AG09309 (cell line): ENCODE data around the gene JAK1.
A peak's percentile ranks its signal among the peaks of the same experiment; 100 is the strongest.

Experiments
- DNase-seq: peaks from one replicate; pipeline ENCODE4 v3.0.0-alpha.2; 2010; ENCODE audit warnings: low read depth
- H3K4me3 ChIP-seq: 2 replicates; pipeline ENCODE4 v1.5.1; 2011; ENCODE audit warnings: mild to moderate bottlenecking, low read depth, low read length, moderate library complexity; ENCODE audit not compliant: control insufficient read depth
- TF ChIP-seq, protein P1 (sequence below): IDR thresholded peaks from 2 replicates; pipeline ENCODE4 v1.5.1; 2011; ENCODE audit warnings: mild to moderate bottlenecking, low read depth, low read length, inconsistent platforms; ENCODE audit not compliant: insufficient read depth, control insufficient read depth; ENCODE audit errors: missing control alignments

JAK1 gene

DNA sequence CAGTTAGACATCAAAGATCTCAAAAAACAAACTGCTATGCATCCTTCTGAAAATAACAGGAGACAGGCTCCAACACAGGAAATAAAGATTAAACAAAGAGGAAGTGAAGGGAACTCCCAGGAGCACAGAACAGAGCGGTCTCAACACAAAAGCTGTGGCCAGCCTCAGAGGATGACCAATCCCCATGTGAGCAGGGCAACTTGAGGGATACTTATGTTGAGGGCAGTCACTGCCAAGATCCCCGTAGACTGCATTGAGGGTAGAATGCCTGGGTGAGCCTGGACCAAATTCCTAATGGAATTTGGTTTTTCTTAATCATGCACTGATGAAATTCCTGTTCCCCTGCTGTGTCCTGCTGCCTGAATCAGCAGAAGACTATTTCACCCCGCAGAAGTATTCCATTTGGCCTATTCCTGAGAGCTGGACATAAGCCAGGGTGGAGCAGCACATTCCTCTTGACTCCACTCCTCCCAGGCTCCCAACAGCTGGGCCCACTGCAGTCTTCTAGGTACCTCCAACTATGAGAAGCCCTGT is 49.0 kb downstream of the JAK1 start:
- peak; percentile 99 for DNase-seq
- no peak overlapping the region for H3K4me3 ChIP-seq
- TF ChIP-seq, protein P1, sequence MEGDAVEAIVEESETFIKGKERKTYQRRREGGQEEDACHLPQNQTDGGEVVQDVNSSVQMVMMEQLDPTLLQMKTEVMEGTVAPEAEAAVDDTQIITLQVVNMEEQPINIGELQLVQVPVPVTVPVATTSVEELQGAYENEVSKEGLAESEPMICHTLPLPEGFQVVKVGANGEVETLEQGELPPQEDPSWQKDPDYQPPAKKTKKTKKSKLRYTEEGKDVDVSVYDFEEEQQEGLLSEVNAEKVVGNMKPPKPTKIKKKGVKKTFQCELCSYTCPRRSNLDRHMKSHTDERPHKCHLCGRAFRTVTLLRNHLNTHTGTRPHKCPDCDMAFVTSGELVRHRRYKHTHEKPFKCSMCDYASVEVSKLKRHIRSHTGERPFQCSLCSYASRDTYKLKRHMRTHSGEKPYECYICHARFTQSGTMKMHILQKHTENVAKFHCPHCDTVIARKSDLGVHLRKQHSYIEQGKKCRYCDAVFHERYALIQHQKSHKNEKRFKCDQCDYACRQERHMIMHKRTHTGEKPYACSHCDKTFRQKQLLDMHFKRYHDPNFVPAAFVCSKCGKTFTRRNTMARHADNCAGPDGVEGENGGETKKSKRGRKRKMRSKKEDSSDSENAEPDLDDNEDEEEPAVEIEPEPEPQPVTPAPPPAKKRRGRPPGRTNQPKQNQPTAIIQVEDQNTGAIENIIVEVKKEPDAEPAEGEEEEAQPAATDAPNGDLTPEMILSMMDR, result no peak

DNA sequence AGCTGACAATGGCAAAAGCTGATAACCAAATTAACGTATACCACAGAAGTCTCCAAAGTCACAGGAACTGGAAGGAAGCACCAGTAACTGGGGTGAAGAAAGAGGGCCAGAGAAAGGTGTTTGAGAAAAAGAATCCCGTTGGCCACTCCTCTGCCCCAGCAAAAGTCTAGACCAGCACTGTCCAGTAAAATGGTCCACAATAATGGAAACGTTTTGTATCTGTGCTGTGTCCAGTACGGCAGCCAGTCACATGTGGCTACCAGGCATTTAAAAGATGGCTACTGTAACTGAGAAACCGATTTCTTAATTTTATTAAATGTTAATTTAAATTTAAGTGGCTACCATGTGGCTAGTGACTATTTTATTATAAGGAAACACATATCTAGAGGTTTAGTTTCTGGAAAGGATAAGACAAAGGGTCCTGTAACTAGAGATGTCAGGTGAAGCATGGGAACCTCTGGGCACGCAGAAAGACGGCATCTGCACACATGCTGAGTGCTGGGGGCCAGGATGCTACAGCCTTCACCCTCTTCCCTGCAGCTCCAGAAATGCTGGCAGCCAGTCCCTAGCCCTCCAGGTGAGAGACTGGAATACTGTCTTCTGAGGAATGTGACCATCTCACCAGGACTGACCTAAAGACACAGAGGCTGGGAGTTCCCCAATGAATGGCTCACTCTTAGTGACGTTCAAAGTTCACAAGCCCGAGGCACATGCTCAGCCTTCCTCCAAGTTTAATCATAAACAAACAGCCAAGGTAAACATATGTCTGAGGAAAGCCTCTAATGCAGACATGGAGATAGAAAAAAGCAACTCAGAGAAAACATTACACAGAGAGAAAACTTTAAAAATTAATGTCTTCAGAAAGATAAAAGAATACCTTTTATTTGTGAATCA is 50.7 kb downstream of the JAK1 start:
- no peak for DNase-seq
- TF ChIP-seq, protein P1, result no peak
- H3K4me3 ChIP-seq, result no peak overlapping the region

DNA sequence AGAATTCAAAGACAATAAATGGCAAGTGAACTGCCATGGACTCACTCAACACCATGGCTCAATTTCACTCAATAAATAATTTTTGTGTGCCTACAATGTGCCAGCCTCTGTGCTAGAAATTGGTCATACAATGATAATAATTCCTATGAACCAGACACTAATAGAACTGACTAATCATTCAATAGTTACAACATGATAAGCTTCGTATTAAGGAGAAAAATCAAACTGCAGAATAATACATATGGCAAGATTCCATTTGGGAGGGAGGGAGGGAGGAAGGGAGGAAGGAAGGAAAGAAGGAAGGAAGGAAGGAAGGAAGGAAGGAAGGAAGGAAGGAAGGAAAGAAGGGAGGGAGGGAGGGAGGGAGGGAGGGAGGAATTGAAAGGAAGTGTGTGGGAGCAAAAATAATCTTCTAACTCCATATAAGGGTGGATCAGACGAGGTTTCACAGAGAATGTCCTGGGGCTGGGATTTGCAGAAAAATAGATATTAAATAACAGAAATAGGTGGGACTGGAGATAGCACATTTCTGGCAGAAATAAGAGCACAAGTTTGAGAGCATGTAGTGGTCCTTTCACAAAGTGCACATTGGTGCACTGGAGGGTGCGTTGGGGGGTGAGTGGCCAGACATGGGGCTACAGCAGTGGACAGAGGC is 52.9 kb downstream of the JAK1 start:
- H3K4me3 ChIP-seq, result no peak overlapping the region
- DNase-seq, result no peak
- TF ChIP-seq, protein P1, result no peak

DNA sequence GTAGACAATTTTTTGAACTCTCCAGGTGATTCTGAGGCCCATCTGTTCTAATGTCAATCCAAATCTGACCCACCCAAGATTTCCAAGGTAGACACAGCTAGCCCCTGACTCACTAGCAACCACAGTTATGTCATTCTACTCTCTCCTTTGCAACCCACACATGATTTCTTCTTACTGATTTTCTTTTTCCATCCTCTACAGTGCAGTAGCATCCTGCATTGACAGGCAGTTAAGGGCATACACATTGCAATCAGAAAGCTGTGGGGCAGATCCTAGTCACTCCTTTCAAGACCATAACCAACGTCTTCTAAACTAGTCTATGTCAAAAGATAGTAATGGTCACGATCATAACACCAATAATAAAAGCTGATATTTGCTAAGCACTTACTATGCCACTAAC is 54.2 kb downstream of the JAK1 start:
- TF ChIP-seq, protein P1, result no peak

DNA sequence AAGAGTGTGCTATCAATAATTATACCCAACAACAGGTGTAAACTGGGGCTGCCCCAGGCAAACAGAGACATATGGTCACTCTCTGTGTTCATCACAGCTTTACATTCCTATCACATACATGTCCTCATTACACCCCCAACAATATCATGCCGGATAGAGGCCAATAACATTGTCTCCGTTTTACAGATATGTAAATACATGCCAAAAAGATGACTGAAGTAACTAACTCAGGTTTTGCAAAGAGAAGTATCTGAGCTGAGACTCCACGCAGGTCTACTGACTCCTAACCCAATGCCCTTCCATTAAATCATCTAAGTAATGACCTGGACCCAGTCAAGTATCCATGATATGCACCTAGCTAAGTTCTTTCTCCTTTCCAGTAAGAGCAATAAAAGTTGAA is 55.0 kb downstream of the JAK1 start:
- no peak overlapping the region for H3K4me3 ChIP-seq
- DNase-seq, result no peak
- TF ChIP-seq, protein P1, result no peak

More for the DNA sequence above, 54.2 kb downstream of the JAK1 start:
- DNase-seq, result no peak
- H3K4me3 ChIP-seq, result no peak overlapping the region

DNA sequence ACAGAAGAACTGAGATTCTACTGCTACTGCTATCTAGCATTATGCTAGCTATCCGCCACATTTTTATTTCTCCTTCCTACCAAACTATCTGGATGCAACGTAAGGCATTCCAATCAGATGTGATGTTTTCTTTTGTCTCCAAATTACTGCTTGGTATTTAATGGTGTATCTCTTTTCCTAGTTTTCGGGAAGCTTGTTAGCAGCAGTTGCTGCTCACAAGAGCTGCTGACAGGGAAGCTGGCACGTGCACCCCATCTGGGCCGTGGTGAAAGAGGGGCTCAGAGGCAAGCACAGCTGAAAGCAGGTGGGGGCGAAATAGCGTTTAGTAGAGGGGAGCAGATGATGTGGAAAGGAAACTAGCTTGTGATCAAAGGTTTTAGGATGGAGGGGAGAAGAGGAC is 57.3 kb downstream of the JAK1 start:
- TF ChIP-seq, protein P1, result no peak
- H3K4me3 ChIP-seq, result no peak overlapping the region
- DNase-seq, result no peak
